IMR-90 (cell line): Measurements from ENCODE around the gene PIAS2. TPM values are rescaled to one million over a fixed set of nuclear protein-coding genes. Genes with fewer than 3 reads are reported as not detected.
A peak's percentile ranks its signal among the peaks of the same experiment; 100 is the strongest.

Experiments used
- ATAC-seq: fragments of 200-7000 bp; cut with Tn5 transposase; 2 replicates; pipeline ENCODE4 v1.9.1; 2020; ENCODE audit warnings: low read depth, mild to moderate bottlenecking, moderate library complexity
- BruUV-seq: library from RNA; stranded (reverse); fragments of 400-500 nt; replicated peaks from 2 replicates; lab custom pipeline; 2021; lab: Mats Ljungman, UMichigan
- CTCF ChIA-PET: fragments of 300-600 bp; formaldehyde crosslinking; extraction: SDS; loops from one replicate; lab custom pipeline; 2021; ENCODE audit warnings: antibody characterized with exemption; lab: Yijun Ruan, JAX
- POLR2A ChIA-PET: fragments of 300-600 bp; sonication (Branson Sonifier 250); formaldehyde crosslinking; loops from one replicate; lab custom pipeline; 2022; ENCODE audit warnings: antibody characterized with exemption; ENCODE audit not compliant: unreplicated experiment; lab: Charles Lee
- DNase-seq: peaks from one replicate; pipeline ENCODE4 v3.0.0; 2013
- H2AFZ ChIP-seq: replicated peaks from 2 replicates; pipeline ENCODE3; 2013; ENCODE audit warnings: low read length, mild to moderate bottlenecking; ENCODE audit not compliant: poor library complexity
- H2AK5ac ChIP-seq: 2 replicates; pipeline ENCODE4 v1.6.1; 2013; ENCODE audit warnings: low read depth, low read length, inconsistent platforms
- H2AK9ac ChIP-seq: replicated peaks from 2 replicates; pipeline ENCODE3; 2013; ENCODE audit warnings: mild to moderate bottlenecking, low read depth, low read length, moderate library complexity; ENCODE audit not compliant: poor library complexity
- H2BK120ac ChIP-seq: 2 replicates; pipeline ENCODE4 v1.6.1; 2013; ENCODE audit warnings: low read depth, low read length, inconsistent platforms
- H2BK15ac ChIP-seq: 3 replicates; pipeline ENCODE4 v1.6.1; 2013; ENCODE audit warnings: low read depth, low read length, inconsistent platforms
- H2BK20ac ChIP-seq: 2 replicates; pipeline ENCODE4 v1.6.1; 2013; ENCODE audit warnings: low read depth, mild to moderate bottlenecking, inconsistent platforms, low read length, moderate library complexity
- H2BK5ac ChIP-seq: 2 replicates; pipeline ENCODE4 v1.6.1; 2013; ENCODE audit warnings: mild to moderate bottlenecking, low read depth, low read length, inconsistent platforms; ENCODE audit not compliant: poor library complexity, severe bottlenecking
- H3K14ac ChIP-seq: replicated peaks from 2 replicates; pipeline ENCODE4 v1.6.1; 2013; ENCODE audit warnings: low read depth, low read length, inconsistent platforms
- H3K18ac ChIP-seq: 2 replicates; pipeline ENCODE4 v1.6.1; 2013; ENCODE audit warnings: low read depth, low read length, control low read depth
- H3K23ac ChIP-seq: 2 replicates; pipeline ENCODE4 v1.6.1; 2013; ENCODE audit warnings: low read depth, low read length, inconsistent platforms
- H3K27ac ChIP-seq: 2 replicates; pipeline ENCODE4 v1.5.1; 2013; ENCODE audit warnings: mild to moderate bottlenecking, control low read depth, low read length; ENCODE audit not compliant: insufficient read depth
- H3K27me3 ChIP-seq: 2 replicates; pipeline ENCODE4 v1.6.1; 2013; ENCODE audit warnings: low read length; ENCODE audit not compliant: control insufficient read depth, insufficient read depth
- H3K36me3 ChIP-seq: 2 replicates; pipeline ENCODE4 v1.6.1; 2013; ENCODE audit warnings: low read length, mixed read lengths; ENCODE audit not compliant: control insufficient read depth, insufficient read depth
- H3K4ac ChIP-seq: 2 replicates; pipeline ENCODE4 v1.6.1; 2013; ENCODE audit warnings: low read depth, low read length, inconsistent platforms
- H3K4me1 ChIP-seq: 2 replicates; pipeline ENCODE4 v1.6.1; 2013; ENCODE audit warnings: low read length, mixed read lengths; ENCODE audit not compliant: control insufficient read depth, insufficient read depth
- H3K4me2 ChIP-seq: 2 replicates; pipeline ENCODE4 v1.6.1; 2013; ENCODE audit warnings: low read depth, mild to moderate bottlenecking, control low read depth, low read length, moderate library complexity
- H3K4me3 ChIP-seq: 2 replicates; pipeline ENCODE4 v1.5.1; 2013; ENCODE audit warnings: low read depth, mild to moderate bottlenecking, control low read depth, low read length, moderate library complexity; ENCODE audit not compliant: insufficient read depth
- H3K56ac ChIP-seq: 2 replicates; pipeline ENCODE4 v1.6.1; 2013; ENCODE audit warnings: low read length, inconsistent platforms; ENCODE audit not compliant: insufficient read depth; ENCODE audit errors: extremely low read depth
- H3K79me1 ChIP-seq, 2 experiments: 2 replicates each; pipeline ENCODE4 v1.6.1; 2013; ENCODE audit warnings: low read length in 2 of 2, inconsistent platforms in 1 of 2, low read depth in 1 of 2
- H3K9ac ChIP-seq: 2 replicates; pipeline ENCODE4 v1.6.1; 2013; ENCODE audit warnings: low read depth, low read length, control low read depth
- H3K9me1 ChIP-seq: 2 replicates; pipeline ENCODE4 v1.6.1; 2013; ENCODE audit warnings: low read length, inconsistent platforms; ENCODE audit not compliant: insufficient read depth
- H3K9me3 ChIP-seq: 2 replicates; pipeline ENCODE4 v1.6.1; 2013; ENCODE audit warnings: low read length; ENCODE audit not compliant: control insufficient read depth, insufficient read depth
- H4K20me1 ChIP-seq: 2 replicates; pipeline ENCODE4 v1.6.1; 2013; ENCODE audit warnings: low read length, inconsistent platforms; ENCODE audit not compliant: insufficient read depth
- H4K5ac ChIP-seq: 2 replicates; pipeline ENCODE4 v1.6.1; 2013; ENCODE audit warnings: mild to moderate bottlenecking, low read depth, low read length, control low read depth
- H4K8ac ChIP-seq, 2 experiments: 2 replicates each; pipeline ENCODE4 v1.6.1; 2013; ENCODE audit warnings: low read depth in 2 of 2, low read length in 2 of 2, control low read depth in 1 of 2, inconsistent platforms in 1 of 2
- H4K91ac ChIP-seq: 2 replicates; pipeline ENCODE4 v1.6.1; 2013; ENCODE audit warnings: low read depth, low read length, inconsistent platforms; ENCODE audit not compliant: insufficient read depth
- CEBPB ChIP-seq: IDR thresholded peaks from 2 replicates; pipeline ENCODE4 v1.6.1; 2012; ENCODE audit warnings: low read depth, low read length, improper control_type of control experiment
- CHD1 ChIP-seq: IDR thresholded peaks from 2 replicates; pipeline ENCODE4 v1.6.1; 2012; ENCODE audit warnings: low read depth, low read length, improper control_type of control experiment
- MAZ ChIP-seq: IDR thresholded peaks from 2 replicates; pipeline ENCODE4 v1.6.1; 2012; ENCODE audit warnings: low read depth, mild to moderate bottlenecking, low read length, improper control_type of control experiment, moderate library complexity, borderline replicate concordance
- RCOR1 ChIP-seq: IDR thresholded peaks from 2 replicates; pipeline ENCODE4 v1.6.1; 2012; ENCODE audit warnings: mild to moderate bottlenecking, low read length, improper control_type of control experiment; ENCODE audit not compliant: insufficient replicate concordance
- RFX5 ChIP-seq: IDR thresholded peaks from 2 replicates; pipeline ENCODE4 v1.8.0; 2012; ENCODE audit warnings: low read depth, mild to moderate bottlenecking, low read length, moderate library complexity
- WGBS, 2 experiments: methylation state at CpG; one replicate each; pipeline versions ENCODE4 v1.1.5 to v1.1.7; 2013; ENCODE audit warnings: missing lambda C conversion rate in 2 of 2; ENCODE audit not compliant: insufficient read length in 1 of 2; ENCODE audit errors: extremely low coverage in 2 of 2; 5-methylcytosine and 5-hydroxymethylcytosine counted together
- dilution Hi-C: fragments of 300-500 bp; cut with HindIII; formaldehyde crosslinking; loops from one replicate; pipeline ENCODE4 v1.14.3; 2018; ENCODE audit warnings: low sequenced_read_pairs; ENCODE audit not compliant: unreplicated experiment
- in situ Hi-C: fragments of 300-500 bp; cut with MboI; formaldehyde crosslinking; loops from 3 replicates; pipeline ENCODE4 v1.14.3; 2019; ENCODE audit warnings: low sequenced_read_pairs, inconsistent platforms, mixed read lengths
- intact Hi-C: fragments of 100-400 bp; cut with micrococcal nuclease; formaldehyde crosslinking; loops from 2 replicates; pipeline ENCODE4 v1.10.0; 2022
- polyA plus RNA-seq, 3 experiments: library from polyadenylated mRNA; depleted of rRNA; stranded (reverse); fragments of >200 nt; gene quantifications; 2 replicates each; pipeline ENCODE4 v1.2.3, GENCODE V29; 2012; ENCODE audit warnings: low replicate concordance in 1 of 3
- total RNA-seq: library from RNA; depleted of rRNA; stranded (reverse); fragments of >200 nt; gene quantifications from 2 replicates; pipeline ENCODE4 v1.2.3, GENCODE V29; 2012

The PIAS2 gene
- total and polyA plus RNA-seq, 2 of the 4 experiments (the other 2 are of a cell fraction): 15.1 to 28.9 TPM

DNA sequence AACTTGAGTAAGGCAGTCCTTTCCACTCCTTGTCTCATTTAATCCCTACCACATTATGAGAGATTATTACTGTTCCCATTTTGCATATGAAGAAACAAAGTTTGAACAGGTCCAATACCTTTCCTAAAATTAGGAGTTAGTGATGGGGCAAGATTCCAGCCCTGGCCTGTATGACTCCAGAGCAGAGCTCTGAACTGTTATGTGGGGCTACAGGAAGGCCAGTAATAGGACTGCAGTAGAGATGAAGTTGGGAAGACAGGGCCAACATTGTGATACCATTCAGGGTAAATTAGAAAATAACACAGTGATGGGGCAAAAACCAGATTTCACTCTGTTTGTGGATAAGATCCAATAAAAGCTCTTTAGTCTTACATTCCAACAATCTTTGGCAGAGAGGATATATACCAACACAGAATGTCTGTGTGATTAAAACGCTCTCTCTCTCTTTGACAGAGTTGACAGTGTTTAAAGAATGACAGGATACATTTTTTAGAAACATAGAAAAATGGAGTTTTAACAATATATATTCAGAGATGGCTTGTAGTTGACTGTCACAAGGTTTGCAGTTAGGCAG, 22.8 kb upstream of the PIAS2 start:
- Histone ChIP-seq H4K20me1 (no peaks in the 10 kb centered on the region), H3K18ac (no peak overlapping the region; the same call in 1 of the 2 replicates), H2AK5ac (no peak overlapping the region), H2AFZ (no peak overlapping the region), H2BK20ac (no peak overlapping the region), H2BK120ac (0 out of 2 replicates have a peak overlapping the region, but pooled peaks have one; percentile 28), H3K36me3 (no peaks in the 10 kb centered on the region), H3K56ac (no peak overlapping the region), H2BK15ac (no peak overlapping the region), H3K27me3 (no peaks in the 10 kb centered on the region), H3K23ac (no peak overlapping the region), H4K5ac (no peak overlapping the region; the same call in 1 of the 2 replicates), H4K8ac (no peak overlapping the region), H3K4me2 (peak overlapping the region; percentile 8; the same call in 1 of the 2 replicates), H3K4me1 (no peaks in the 10 kb centered on the region; the same call in 1 of the 2 replicates), H3K9me1 (no peaks in the 10 kb centered on the region), H3K9ac (no peak overlapping the region), H2AK9ac (no peak overlapping the region), H3K4ac (no peak overlapping the region), H2BK5ac (peak overlapping the region; percentile 7), H3K9me3 (no peaks in the 10 kb centered on the region), H3K27ac (peak overlapping the region; percentile 54; the same call in 1 of the 2 replicates), H4K91ac (no peak overlapping the region), H3K4me3 (no peak overlapping the region), H3K14ac (no peak overlapping the region), H3K79me1 (no peaks in the 10 kb centered on the region)
- dilution Hi-C loops (no loop called here), in situ Hi-C loops (no loop called here), intact Hi-C loops (loop anchor here (1.0 kb wide), 1 partner anchor 23 kb away; the partner anchor contains the start of genes KATNAL2 and PIAS2)
- DNase-seq: no peak
- POLR2A ChIA-PET: interaction anchor here (0.6 kb wide), 1 partner anchor 814 kb away, joined by 4 read pairs; no protein-coding TSS in a partner anchor
- no TSS peak for BruUV-seq
- peak; percentile 63 for ATAC-seq
- WGBS, 2 experiments: no CpG with 5 or more reads among the region's 1 CpG
- TF ChIP-seq RFX5: no peak
- no peak for TF ChIP-seq CHD1
- TF ChIP-seq RCOR1: no peak
- no peak for TF ChIP-seq CEBPB
- TF ChIP-seq MAZ: no peak
- CTCF ChIA-PET: interaction anchor here (1.4 kb wide), 1 partner anchor 9 kb away, joined by 6 read pairs; no protein-coding TSS in a partner anchor
